Urinary bladder (tissue), 4 donors: Measurements from ENCODE around the gene MLLT6. TPM values are rescaled to one million over a fixed set of nuclear protein-coding genes. Genes with fewer than 3 reads are reported as not detected.

Source experiments
- DNase-seq: peaks from one replicate; pipeline ENCODE4 v3.0.0-alpha.2; 2015; ENCODE audit errors: extremely low spot score
- H3K27ac ChIP-seq: one replicate; pipeline ENCODE4 v1.5.1; 2013; ENCODE audit warnings: low read depth, mild to moderate bottlenecking, moderate library complexity
- H3K36me3 ChIP-seq: one replicate; pipeline ENCODE4 v1.6.1; 2013; ENCODE audit warnings: mild to moderate bottlenecking, moderate library complexity; ENCODE audit not compliant: insufficient read depth
- H3K4me1 ChIP-seq: one replicate; pipeline ENCODE4 v1.6.1; 2013; ENCODE audit warnings: mild to moderate bottlenecking, moderate library complexity; ENCODE audit not compliant: insufficient read depth
- H3K4me3 ChIP-seq: one replicate; pipeline ENCODE4 v1.5.1; 2013; ENCODE audit warnings: low read depth, low read length
- WGBS: extraction: QIAGEN DNeasy Blood & Tissue Kit; methylation state at CpG from one replicate; pipeline ENCODE4 v1.1.7; 2013; 5-methylcytosine and 5-hydroxymethylcytosine counted together
- polyA plus RNA-seq: library from polyadenylated mRNA; stranded (reverse); fragments of 200-250 nt; gene quantifications from one replicate; pipeline ENCODE4 v1.2.3, GENCODE V29; 2013
- total RNA-seq: library from RNA; depleted of rRNA; stranded (reverse); fragments of >200 nt; gene quantifications from one replicate; pipeline ENCODE4 v1.2.3, GENCODE V29; 2014
- donor health status: healthy with polysubstance abuse.
- donor health status: healthy.

Gene MLLT6
- total and polyA plus RNA-seq, 2 donors = 38.5 to 67.8 TPM

DNA sequence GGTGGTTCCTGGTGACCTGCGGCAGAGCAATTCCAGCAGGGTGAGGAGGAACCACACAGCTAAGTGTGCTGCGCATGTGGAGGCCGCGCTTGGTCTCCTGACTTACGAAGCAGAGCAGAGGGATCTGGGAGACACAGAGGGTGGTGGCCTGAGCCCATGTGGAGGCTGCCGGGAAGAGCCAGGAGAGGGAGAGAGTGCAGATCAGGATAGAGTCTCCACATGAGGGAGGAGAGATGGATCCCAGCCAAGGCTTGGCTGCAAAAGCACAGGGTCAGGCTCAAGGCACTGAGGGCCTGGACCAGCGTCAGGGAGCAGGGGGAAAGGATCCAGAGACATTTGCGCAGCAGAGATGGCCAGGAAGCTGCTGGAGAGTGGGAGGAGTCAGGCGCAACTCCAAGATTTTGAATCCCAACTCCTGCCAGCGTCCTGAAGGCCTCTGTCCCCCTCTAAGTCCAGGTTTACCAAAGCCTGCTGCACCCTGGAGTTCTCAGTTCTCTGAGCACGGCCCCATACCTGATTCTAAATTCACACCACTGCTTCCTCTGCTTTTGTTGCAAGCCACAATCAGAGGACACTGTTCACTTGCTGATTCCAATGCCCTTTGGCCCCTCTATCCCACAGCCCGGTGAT lies 11.3 kb upstream of the MLLT6 start:
- Histone ChIP-seq H3K4me1 (no peaks in the 10 kb centered on the region), H3K4me3 (no peak overlapping the region), H3K36me3 (no peaks in the 10 kb centered on the region), H3K27ac (peak overlapping the region; percentile 44)
- WGBS = 19% methylated on average over 12 of the region's 12 CpGs
- DNase-seq = no peak

DNA sequence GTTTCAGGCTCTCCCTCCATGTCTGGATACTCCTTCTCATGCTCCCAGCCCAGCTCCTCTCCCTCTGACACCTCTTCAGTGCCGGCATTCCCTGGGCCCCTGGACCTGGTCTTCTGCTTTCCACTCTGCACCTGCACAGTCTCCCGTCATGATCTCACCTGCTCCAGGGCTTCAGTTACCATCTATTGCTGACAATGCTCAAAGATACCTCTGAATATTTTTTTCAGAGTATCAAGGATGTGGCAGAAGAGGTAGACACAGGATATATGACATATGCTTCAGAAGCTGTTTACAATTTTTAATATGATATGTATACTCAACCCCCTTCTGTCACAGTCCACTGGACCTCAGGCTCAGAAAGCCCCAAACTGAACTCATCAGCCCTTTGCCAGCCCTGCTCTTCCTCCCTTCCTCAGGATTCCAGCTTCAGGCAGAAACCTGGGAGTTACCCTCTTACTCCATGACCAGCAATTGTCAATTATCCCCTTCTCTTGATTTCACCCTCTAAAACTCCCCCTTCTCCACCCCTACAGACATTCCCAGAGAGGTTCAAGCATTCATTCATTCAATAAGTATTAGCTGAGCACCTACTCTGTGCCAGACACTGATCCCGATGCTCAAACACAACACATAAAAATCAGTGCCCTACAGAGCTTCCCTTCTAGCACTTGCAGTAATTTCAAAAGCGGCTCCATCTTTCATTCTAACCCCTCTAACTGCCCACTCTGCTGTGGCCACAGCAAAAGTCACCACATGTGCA lies 7.8 kb upstream of the MLLT6 start:
- Histone ChIP-seq H3K4me3 (no peak overlapping the region), H3K36me3 (no peaks in the 10 kb centered on the region), H3K27ac (no peak overlapping the region), H3K4me1 (no peaks in the 10 kb centered on the region)
- no peak for DNase-seq
- 82% methylated on average over 4 of the region's 4 CpGs for WGBS

DNA sequence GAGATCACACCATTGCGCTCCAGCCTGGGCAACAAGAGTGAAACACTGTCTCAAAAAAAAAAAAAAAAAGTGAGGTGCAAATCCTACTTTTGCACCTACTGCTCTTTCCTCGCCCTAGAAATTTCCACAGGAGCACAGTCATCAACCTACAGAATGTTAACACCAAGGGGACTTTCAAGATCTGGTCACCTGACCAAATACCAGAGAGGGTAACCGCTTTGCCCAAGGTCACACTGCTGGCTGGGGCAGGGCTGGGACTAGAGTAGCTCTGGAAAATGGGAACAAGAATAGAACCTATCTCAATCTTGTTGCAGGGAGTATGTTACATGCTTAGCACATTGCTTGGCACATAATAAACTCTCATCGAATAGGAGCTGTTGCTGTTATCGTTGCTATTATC lies 6.3 kb upstream of the MLLT6 start:
- WGBS = 87% methylated on average over 5 of the region's 5 CpGs
- H3K27ac ChIP-seq = no peak overlapping the region
- H3K36me3 ChIP-seq = no peaks in the 10 kb centered on the region
- no peaks in the 10 kb centered on the region for H3K4me1 ChIP-seq
- no peak for DNase-seq
- H3K4me3 ChIP-seq = no peak overlapping the region

DNA sequence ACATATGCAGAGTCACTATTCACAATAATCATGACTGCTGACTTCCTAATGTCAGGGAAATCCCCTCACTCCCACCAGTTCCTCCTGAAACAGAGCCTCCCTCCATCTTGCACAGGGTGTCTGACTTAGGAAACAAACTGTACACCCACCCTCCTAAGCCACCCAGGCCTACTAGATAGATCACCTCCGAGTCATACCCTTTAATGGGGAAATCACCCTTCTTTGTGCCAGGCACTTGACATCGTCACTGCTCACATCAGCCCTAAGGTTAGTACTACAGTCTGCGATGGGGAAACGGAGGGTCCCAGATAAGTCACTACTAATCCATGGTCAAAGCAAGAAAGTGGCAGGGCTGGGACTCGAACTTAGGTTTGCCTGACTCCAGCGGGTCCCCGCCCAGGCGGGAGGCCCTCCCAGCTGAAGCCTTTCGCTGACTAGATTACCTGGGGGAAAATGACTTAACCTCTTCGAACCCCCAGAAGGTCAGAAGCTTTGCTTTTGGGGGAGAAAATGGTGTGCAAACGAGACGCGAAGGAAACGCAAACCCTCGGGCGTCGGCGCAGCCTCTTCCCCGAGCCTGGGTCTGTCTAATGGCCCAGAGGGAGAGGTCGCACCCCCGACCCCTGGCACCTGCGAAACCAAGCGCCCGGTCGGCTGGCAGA lies 3.4 kb upstream of the MLLT6 start:
- WGBS = 4% methylated on average over 25 of the region's 25 CpGs
- H3K4me3 ChIP-seq = peak overlapping the region; percentile 91
- H3K4me1 ChIP-seq = no peaks in the 10 kb centered on the region
- no peaks in the 10 kb centered on the region for H3K36me3 ChIP-seq
- DNase-seq = no peak
- peak overlapping the region; percentile 91 for H3K27ac ChIP-seq

DNA sequence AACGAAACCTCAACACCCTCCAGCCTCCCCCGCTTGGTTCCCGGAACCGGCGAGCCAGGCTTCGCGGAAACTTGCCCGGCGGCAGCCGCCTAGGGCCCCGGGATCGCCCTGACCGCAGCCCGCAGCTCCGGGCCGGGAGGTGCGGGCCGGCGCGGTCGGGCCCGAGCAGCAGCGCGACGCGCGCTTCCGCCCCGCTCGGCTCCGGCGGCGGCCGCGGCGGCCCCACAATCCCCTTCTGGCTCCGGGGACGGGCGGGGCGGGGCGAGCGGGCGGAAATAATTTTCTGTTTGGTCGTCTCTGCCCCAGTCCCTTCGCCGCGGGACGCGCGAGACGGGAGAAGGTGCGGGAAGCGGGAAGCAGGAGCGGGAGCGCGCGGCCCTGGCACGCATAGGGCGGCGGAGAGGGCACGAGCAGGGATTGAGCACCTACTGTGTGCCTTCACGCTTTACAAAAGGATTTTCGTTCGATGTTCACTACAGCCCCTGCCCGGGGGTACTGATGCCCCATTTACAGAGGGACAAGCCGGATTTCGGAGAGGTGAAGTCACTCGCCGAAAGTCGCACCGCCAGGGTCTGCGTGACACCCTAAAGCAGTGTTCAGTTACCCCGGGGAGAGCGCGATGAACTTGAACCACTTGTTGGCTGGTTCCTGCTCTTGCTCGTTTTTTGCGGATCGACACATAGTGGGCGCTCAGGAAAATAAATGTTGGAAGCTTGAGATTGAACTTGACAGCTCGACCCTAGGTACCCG lies 2.7 kb upstream of the MLLT6 start:
- Histone ChIP-seq H3K4me3 (peak overlapping the region; percentile 91), H3K4me1 (no peaks in the 10 kb centered on the region), H3K36me3 (no peaks in the 10 kb centered on the region), H3K27ac (peak overlapping the region; percentile 91)
- WGBS = under 1% methylated on average over 81 of the region's 81 CpGs
- no peak for DNase-seq

DNA sequence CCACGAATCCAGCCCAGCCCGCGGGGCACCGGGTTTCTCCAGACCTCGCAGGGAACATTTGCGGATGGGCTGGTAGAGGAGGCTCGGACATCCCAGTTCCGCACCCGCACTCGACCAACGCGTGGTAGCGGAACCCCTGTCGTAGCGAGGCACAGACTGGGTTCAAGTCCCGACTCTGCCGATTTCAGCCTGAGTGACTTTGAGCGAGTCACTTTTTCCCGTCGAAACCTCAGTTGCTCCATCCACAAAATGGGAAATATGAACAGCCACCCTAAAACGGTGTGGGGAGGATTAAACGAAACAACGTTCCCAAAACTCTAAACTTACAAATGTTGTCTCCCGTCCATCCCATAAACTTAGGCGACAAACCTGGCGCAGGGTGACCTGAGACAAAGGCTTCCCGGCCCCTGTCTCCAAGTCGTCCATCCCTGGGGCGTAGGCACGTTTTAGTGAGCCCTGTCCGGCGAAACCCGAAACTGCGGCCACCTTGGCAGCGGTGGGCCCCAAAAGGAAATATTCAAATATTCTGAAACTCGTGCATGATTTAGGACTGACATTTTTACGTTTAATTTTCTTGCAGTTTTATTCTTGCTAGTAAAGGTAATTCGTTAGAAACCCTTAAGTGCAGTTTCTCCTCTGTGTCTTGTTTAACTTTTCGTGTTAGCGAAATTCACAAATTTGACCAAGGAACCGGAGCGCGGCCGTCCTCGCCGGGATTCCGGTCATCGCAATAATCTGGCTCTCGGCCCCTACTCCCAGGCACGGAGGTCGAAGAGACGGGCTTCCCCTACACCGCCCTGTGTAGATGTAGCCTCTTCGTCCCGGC lies 1.9 kb upstream of the MLLT6 start:
- Histone ChIP-seq H3K4me1 (no peaks in the 10 kb centered on the region), H3K36me3 (no peaks in the 10 kb centered on the region), H3K4me3 (peak overlapping the region; percentile 91), H3K27ac (peak overlapping the region; percentile 89)
- 3% methylated on average over 55 of the region's 55 CpGs for WGBS
- no peak for DNase-seq

DNA sequence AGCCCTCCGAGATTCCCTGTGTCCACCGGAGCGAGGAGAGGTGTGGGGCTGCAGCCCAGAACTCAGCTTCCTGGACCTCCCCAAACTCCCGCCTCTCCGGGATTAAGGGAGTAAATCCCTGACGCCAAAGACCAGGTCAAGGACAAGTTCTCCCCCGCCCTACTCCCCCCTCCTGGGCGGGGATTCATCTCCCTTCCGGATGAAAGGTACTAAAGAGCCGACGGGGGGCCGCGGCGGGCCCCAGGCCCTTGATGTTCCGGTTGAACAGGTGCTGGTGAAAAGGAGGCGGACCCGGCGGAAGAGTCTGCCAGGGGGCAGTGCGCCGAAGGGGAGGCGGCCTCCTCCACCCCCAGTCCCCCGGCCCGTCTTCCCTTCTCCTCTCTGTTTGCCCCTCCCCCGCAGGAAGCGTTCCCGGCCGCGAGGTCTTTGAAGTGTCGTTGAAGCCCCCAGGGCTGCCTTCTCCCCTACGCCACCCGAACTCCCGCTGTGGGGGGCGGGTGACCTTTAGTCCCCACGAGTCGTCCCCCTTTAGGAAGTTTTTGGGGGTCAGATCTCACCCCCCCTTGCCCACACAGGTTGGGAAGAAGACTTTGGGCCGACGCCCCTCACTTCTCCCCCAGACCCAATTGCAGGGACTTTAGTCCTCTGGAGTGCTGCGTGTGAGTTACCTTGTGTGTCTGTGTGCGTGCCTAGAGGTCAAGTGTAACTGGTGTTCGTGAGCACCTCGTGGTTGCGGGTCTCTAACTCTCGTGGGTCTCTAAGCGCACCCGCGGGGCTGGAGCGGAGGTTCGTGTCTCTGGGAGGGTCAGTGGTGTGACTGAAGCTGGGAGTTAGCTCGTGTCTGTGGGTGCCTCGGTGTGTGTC lies 1.1 kb upstream of the MLLT6 start:
- Histone ChIP-seq H3K27ac (peak overlapping the region; percentile 91), H3K4me1 (no peaks in the 10 kb centered on the region), H3K4me3 (peak overlapping the region; percentile 91), H3K36me3 (no peaks in the 10 kb centered on the region)
- under 1% methylated on average over 50 of the region's 50 CpGs for WGBS
- DNase-seq = no peak

DNA sequence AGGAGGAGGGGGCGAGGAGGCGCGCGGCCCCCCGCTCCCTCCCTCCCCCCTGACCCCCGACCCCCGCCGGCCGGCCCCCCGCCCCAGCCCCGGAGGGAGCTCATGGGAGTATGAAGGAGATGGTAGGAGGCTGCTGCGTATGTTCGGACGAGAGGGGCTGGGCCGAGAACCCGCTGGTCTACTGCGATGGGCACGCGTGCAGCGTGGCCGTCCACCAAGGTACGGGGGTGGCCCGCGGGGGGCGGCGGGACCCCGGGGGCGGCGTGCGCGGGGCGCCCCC lies 390 bp downstream of the MLLT6 start:
- Histone ChIP-seq H3K4me1 (no peaks in the 10 kb centered on the region), H3K36me3 (peaks cover 1% of the 10 kb centered on the region), H3K27ac (peak overlapping the region; percentile 73), H3K4me3 (peak overlapping the region; percentile 91)
- WGBS = under 1% methylated on average over 23 of the region's 32 CpGs
- DNase-seq = no peak

DNA sequence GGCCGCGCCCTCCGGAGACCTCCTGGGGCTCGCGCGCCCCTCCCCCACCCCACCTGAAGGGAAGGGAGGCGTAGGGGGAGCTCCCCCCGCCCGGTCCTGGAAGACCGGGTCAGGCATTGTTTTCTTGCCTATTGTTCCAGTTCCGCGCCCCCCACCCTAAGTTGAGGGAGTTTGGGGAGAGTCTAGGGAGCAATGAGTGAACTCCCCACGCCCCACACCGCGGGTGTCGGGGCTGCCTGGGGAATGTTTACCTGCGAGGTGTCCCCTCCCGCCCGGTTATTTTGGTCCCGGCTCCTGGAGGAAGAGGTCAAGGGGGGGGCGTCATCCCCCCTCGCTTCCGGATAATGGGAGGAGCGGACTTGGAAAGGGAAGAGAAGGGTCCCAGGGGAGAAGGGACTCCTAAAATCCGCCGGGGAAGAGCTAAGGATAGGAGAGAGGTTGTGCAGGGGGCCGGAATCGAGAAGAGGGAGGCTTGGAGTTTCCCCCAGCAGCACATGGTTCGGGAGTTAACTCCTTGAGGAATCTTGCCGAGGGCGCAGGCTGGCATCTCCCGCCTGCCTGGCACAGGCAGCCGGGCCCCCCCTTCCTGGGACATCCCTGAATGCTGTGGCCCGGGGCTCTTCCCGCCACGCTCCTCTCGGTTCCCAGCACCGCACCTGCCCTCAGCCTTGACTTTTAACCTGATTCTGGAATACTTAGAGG lies 881 bp downstream of the MLLT6 start:
- peaks cover 1% of the 10 kb centered on the region for H3K36me3 ChIP-seq
- no peak for DNase-seq
- no peaks in the 10 kb centered on the region for H3K4me1 ChIP-seq
- H3K4me3 ChIP-seq = peak overlapping the region; percentile 91
- WGBS = under 1% methylated on average over 38 of the region's 38 CpGs
- peak overlapping the region; percentile 72 for H3K27ac ChIP-seq

DNA sequence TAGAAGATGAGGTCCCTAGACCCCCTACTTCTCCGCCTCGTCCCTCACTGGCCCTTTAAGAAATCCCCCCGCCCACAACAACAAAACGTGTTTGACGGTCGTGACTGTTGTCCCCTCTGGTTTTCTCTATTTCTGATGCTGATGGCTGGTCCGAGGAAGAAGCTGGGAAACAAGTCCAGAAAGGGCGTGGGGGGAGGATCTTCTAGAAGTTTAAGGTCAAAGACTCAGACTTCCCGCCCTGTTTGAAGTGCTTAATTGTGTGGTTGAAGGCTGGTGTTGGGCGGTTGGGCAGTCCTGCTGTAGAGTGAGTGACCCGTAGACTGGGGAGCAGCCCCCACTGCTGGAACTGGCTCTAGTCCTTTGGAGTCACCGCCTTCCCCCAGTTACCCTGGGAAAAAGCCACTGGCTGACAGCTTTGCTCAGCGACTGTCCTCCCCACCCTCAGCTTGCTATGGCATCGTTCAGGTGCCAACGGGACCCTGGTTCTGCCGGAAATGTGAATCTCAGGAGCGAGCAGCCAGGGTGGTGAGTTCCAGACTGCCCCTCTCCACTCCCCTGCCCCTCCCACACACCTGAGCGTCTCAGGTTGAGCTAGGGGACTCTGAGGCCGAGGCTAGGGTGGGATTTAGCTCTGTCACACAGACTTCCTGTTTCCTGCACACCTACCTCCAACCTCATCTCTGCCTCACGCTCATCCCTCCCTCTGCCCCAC lies 1.6 kb downstream of the MLLT6 start:
- Histone ChIP-seq H3K27ac (no peak overlapping the region), H3K36me3 (peaks cover 1% of the 10 kb centered on the region), H3K4me1 (no peaks in the 10 kb centered on the region), H3K4me3 (peak overlapping the region; percentile 91)
- WGBS = 17% methylated on average over 20 of the region's 20 CpGs
- DNase-seq = no peak

DNA sequence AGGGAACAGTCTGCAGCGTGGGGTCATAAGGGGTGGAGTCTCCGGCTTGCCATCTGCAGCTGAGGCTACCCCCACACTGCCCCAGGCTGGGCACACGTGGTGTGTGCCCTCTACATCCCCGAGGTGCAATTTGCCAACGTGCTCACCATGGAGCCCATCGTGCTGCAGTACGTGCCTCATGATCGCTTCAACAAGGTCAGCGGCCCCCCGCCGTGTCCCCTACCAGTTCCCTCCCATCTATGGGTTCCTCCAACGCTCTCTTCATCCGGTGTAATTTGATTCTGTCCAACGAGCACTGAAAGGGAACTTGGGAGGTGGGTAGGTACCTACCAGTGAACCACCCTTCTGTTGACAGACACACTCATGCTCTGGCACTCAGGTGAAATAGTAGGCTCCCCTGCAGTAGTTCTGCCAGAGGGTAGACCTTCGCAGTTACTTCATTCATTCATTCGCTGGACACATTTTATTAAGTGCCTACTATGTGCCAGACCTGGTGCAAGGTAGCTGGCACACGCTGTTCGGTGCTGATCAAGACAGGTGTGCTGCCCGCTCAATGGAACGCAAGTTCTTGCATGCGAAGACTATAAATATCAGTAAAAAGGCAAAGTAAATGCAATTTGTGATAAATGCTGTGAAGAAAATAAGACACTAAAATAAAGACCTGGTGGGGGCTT lies 2.7 kb downstream of the MLLT6 start:
- Histone ChIP-seq H3K27ac (no peak overlapping the region), H3K36me3 (peaks cover 1% of the 10 kb centered on the region)

More for the DNA sequence above, 2.7 kb downstream of the MLLT6 start:
- Histone ChIP-seq H3K4me3 (no peak overlapping the region), H3K4me1 (no peaks in the 10 kb centered on the region)
- 80% methylated on average over 21 of the region's 21 CpGs for WGBS
- no peak for DNase-seq
